Fibroblast of villous mesenchyme (primary cell): ENCODE measurements around the gene GPN2. TPM values are rescaled to one million over a fixed set of nuclear protein-coding genes. Genes with fewer than 3 reads are reported as not detected.

Source experiments
- DNase-seq: peaks from one replicate; pipeline ENCODE4 v3.0.0-alpha.2; 2010; ENCODE audit warnings: low read depth
- H3K4me3 ChIP-seq: 2 replicates; pipeline ENCODE4 v1.5.1; 2011; ENCODE audit warnings: low read depth, mild to moderate bottlenecking, low read length
- CTCF ChIP-seq: IDR thresholded peaks from 2 replicates; pipeline ENCODE4 v1.5.1; 2012; ENCODE audit warnings: low read depth, mild to moderate bottlenecking, low read length; ENCODE audit not compliant: insufficient read depth
- total RNA-seq: library from RNA; depleted of rRNA; stranded (reverse); fragments of >200 nt; gene quantifications from 2 replicates; pipeline ENCODE4 v1.2.3, GENCODE V29; 2012

GPN2 gene
- total RNA-seq, 1 donor, result 9.5 TPM

GRCh38 chr1:26900815-26901511, 10.9 kb upstream of the GPN2 start:
- peak overlapping the region; percentile 98 for H3K4me3 ChIP-seq
- no peak for TF ChIP-seq CTCF
- DNase-seq, result no peak

- peak within 1 kb of the TSS; percentile 98 for H3K4me3 ChIP-seq
- peak; percentile 93 for DNase-seq
- no peak for TF ChIP-seq CTCF
These were observed 10.1 kb upstream of the GPN2 start, which contains the start of gene GPATCH3 for GRCh38 chr1:26900001-26900814. GPATCH3 (minus strand) TSS chr1:26900467; CDS start chr1:26900442, 25 bp downstream.

GRCh38 chr1:26897351-26897750, 7.3 kb upstream of the GPN2 start:
- H3K4me3 ChIP-seq, result no peak overlapping the region
- no peak for DNase-seq
- no peak for TF ChIP-seq CTCF

GRCh38 chr1:26894263-26894662, 4.2 kb upstream of the GPN2 start:
- no peak for DNase-seq
- H3K4me3 ChIP-seq, result no peak overlapping the region
- no peak for TF ChIP-seq CTCF

GRCh38 chr1:26890467-26890796, 349 bp upstream of the GPN2 start:
- no peak for DNase-seq
- H3K4me3 ChIP-seq, result peak overlapping the region; percentile 93
- no peak for TF ChIP-seq CTCF

- DNase-seq, result no peak
- no peak for TF ChIP-seq CTCF
- H3K4me3 ChIP-seq, result no peak overlapping the region
These were observed 1.9 kb downstream of the GPN2 start for GRCh38 chr1:26888231-26888630.

DNA sequence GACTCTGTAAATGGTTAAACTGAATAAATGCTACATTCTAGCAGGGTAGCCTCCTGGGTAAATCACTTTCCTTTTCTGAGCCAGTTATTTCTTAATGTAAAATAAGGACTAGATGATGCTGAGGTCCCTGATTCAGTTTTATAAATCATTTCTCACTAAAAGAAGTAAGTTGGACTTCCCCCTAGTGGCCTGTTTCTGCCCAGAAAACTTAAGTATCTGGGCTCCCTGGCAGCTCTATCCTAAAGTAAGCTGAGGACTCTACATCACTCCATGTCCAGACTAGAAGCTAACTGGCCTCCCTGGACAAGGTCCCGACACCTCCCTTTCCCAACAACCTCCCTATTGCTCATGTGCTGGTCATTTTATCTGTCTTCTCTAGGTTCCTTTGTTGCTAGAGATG, 3.0 kb downstream of the GPN2 start:
- peak; percentile 58 for TF ChIP-seq CTCF
- DNase-seq, result peak; percentile 48
- H3K4me3 ChIP-seq, result no peak overlapping the region
